Measurements from ENCODE around the gene PTPRM.

GRCh38 chr18:7955175-7955574, 388.1 kb downstream of the PTPRM start:
- TF ChIP-seq POLR2A (IDR thresholded peaks at IDR 0.05) (no peak), CTCF (IDR thresholded peaks at IDR 0.05) (no peak)

All from gastroesophageal sphincter (tissue), 3 donors.